Measurements from ENCODE around the gene MUC13.
A peak's percentile ranks its signal among the peaks of the same experiment; 100 is the strongest.

The MUC13 gene

DNA sequence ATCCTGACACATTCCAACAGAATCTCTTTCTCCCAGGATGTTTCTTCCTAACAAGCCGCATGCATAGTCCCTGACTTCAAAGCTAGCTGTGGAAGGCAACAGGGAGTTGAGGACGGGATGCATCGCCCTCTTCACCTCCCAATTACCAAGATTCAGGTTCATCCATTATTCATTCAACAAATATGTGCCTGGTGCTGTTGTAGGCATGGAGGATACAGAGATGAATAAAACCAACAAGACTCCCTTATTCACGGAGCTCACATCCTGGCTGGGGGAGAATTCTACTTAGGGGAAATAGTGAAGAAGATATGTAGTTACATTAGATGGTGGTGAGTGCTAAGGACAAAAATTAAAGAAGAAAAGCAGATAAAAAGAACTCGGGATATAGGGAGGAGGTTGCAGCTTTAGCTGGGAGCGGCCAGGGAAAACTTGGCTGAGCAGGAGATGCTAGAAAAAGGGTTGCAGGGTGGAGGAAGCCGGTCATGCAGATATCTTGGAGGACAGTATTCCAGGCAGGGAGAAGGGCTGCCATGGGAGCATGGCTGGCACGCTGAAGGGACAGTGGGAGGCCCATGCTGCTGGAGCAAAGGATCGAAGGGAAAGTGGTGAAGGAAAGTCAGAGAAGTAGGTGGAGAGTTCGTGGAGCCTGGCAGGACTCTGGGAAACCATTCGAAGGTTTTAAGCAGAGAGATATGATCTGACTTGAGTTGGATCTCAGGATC is 52.4 kb downstream of the MUC13 start:
- TF ChIP-seq NFIC (IDR thresholded peaks at IDR 0.05) = no peak
- TF ChIP-seq EP300 (IDR thresholded peaks at IDR 0.05; ENCODE audit: borderline replicate concordance) = no peak
- no peak for TF ChIP-seq TCF12 (IDR thresholded peaks at IDR 0.05; ENCODE audit: low read depth)
- TF ChIP-seq RAD21 (IDR thresholded peaks at IDR 0.05; ENCODE audit: low read depth) = no peak
- TF ChIP-seq TAF1 (IDR thresholded peaks at IDR 0.05; ENCODE audit: low read depth) = no peak
- no peak for TF ChIP-seq ZBTB7A (IDR thresholded peaks at IDR 0.05; ENCODE audit: low read depth)
- TF ChIP-seq MAX (IDR thresholded peaks at IDR 0.05) = no peak

DNA sequence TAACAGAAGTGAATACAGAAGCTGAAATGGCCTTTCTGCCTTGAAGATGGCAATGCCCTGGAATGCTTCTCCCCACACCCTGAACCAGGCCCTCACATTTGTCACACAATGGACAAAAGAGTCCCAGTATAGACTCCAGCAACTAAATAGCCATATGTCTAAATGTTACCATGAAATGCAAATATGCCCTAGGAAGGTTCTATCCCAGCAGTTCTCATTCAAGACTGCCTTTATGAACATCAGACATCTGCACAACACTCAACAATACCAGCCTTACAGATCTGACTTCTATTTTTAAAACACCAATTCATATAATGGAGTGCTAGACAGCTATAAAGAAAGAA is 55.2 kb downstream of the MUC13 start:
- no peak for TF ChIP-seq TCF12 (IDR thresholded peaks at IDR 0.05; ENCODE audit: low read depth)
- no peak for TF ChIP-seq NFIC (IDR thresholded peaks at IDR 0.05)
- no peak for TF ChIP-seq ZBTB7A (IDR thresholded peaks at IDR 0.05; ENCODE audit: low read depth)
- no peak for TF ChIP-seq TAF1 (IDR thresholded peaks at IDR 0.05; ENCODE audit: low read depth)
- TF ChIP-seq, protein P1, sequence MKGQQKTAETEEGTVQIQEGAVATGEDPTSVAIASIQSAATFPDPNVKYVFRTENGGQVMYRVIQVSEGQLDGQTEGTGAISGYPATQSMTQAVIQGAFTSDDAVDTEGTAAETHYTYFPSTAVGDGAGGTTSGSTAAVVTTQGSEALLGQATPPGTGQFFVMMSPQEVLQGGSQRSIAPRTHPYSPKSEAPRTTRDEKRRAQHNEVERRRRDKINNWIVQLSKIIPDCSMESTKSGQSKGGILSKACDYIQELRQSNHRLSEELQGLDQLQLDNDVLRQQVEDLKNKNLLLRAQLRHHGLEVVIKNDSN (IDR thresholded peaks at IDR 0.05) = no peak
- no peak for TF ChIP-seq RAD21 (IDR thresholded peaks at IDR 0.05; ENCODE audit: low read depth)
- no peak for TF ChIP-seq EGR1 (IDR thresholded peaks at IDR 0.05)
- no peak for TF ChIP-seq CEBPB (IDR thresholded peaks at IDR 0.05)

DNA sequence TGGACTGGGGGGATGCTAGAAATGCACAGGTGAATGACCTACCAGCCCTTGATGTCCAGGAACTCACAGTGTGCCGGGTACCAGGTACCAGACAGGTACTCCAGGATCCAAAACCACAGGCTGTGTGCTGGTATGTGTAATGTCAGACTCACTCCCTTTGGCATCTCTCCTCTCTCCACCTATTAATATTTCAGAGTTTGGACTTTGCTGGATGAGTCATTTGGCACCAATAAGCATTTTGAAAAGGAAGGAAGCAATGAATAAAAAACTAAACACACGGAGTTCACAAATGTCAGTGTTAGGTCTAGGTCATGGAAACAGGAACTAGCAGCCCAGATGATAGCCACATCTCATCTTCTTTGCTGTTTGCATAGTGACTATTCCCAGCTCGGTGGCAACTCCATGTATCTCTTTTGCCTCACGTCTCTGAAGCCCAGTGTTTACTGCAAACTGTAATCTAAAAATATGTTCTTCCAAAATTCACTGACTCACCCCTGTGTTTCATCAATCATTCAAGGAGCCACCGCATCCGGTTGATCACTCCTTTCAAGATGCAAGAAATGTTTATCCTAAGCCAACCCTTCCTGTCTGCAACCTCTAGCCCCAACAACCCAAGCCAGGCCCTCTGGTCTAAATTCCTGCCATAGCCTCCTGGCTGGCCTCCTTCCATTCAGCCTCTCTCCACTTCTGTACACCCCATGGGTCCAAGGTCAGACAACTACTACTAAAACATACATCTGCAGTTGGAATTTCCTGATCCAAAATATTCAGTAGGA is 55.8 kb downstream of the MUC13 start:
- TF ChIP-seq FOXM1 (IDR thresholded peaks at IDR 0.05; ENCODE audit: borderline replicate concordance, low read depth) = no peak
- TF ChIP-seq NFIC (IDR thresholded peaks at IDR 0.05) = peak; percentile 55

GRCh38 chr3:124877674-124878073 is 56.9 kb downstream of the MUC13 start:
- TF ChIP-seq ZBTB7A (IDR thresholded peaks at IDR 0.05; ENCODE audit: low read depth) (no peak), RAD21 (IDR thresholded peaks at IDR 0.05; ENCODE audit: low read depth) (no peak), CREB1 (IDR thresholded peaks at IDR 0.05; ENCODE audit: low read depth) (no peak), TAF1 (IDR thresholded peaks at IDR 0.05; ENCODE audit: low read depth) (no peak), MAX (IDR thresholded peaks at IDR 0.05) (no peak)

DNA sequence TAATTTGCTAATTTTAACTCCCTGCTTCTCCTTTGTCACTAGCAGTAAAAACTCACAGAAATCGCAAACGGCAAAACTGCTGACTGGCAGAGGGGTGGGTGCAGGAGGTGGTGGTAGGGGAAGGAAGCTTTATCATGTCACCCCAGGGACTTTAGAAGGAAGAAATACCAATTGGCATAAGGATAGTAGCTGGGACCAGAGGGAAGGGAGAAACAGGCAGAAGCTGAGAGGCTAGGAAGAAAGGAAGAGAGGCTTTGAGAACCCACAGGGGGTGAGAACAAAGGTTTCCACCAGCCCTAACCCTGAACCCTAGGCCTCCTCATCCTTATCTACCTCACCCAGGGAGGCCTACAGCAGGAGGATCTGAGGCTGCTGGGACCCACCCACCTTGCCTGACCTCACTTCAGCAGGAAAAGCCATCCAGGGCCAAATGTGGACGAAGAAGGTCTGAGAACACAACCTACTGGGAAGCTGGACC is 58.1 kb downstream of the MUC13 start:
- TF ChIP-seq YY1 (IDR thresholded peaks at IDR 0.05; ENCODE audit: low read depth) = no peak
- no peak for TF ChIP-seq CREB1 (IDR thresholded peaks at IDR 0.05; ENCODE audit: low read depth)
- no peak for TF ChIP-seq EP300 (IDR thresholded peaks at IDR 0.05; ENCODE audit: borderline replicate concordance)
- TF ChIP-seq CEBPB (IDR thresholded peaks at IDR 0.05) = no peak
- TF ChIP-seq, protein P2, sequence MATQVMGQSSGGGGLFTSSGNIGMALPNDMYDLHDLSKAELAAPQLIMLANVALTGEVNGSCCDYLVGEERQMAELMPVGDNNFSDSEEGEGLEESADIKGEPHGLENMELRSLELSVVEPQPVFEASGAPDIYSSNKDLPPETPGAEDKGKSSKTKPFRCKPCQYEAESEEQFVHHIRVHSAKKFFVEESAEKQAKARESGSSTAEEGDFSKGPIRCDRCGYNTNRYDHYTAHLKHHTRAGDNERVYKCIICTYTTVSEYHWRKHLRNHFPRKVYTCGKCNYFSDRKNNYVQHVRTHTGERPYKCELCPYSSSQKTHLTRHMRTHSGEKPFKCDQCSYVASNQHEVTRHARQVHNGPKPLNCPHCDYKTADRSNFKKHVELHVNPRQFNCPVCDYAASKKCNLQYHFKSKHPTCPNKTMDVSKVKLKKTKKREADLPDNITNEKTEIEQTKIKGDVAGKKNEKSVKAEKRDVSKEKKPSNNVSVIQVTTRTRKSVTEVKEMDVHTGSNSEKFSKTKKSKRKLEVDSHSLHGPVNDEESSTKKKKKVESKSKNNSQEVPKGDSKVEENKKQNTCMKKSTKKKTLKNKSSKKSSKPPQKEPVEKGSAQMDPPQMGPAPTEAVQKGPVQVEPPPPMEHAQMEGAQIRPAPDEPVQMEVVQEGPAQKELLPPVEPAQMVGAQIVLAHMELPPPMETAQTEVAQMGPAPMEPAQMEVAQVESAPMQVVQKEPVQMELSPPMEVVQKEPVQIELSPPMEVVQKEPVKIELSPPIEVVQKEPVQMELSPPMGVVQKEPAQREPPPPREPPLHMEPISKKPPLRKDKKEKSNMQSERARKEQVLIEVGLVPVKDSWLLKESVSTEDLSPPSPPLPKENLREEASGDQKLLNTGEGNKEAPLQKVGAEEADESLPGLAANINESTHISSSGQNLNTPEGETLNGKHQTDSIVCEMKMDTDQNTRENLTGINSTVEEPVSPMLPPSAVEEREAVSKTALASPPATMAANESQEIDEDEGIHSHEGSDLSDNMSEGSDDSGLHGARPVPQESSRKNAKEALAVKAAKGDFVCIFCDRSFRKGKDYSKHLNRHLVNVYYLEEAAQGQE (IDR thresholded peaks at IDR 0.05; ENCODE audit: low read depth) = no peak
- TF ChIP-seq FOXM1 (IDR thresholded peaks at IDR 0.05; ENCODE audit: borderline replicate concordance, low read depth) = no peak
- TF ChIP-seq NFIC (IDR thresholded peaks at IDR 0.05) = no peak
- no peak for TF ChIP-seq TEAD4 (IDR thresholded peaks at IDR 0.05)
- TF ChIP-seq TCF12 (IDR thresholded peaks at IDR 0.05; ENCODE audit: low read depth) = no peak
- TF ChIP-seq ZBTB7A (IDR thresholded peaks at IDR 0.05; ENCODE audit: low read depth) = no peak
- TF ChIP-seq, protein P1 (IDR thresholded peaks at IDR 0.05) = no peak
- no peak for TF ChIP-seq RAD21 (IDR thresholded peaks at IDR 0.05; ENCODE audit: low read depth)
- no peak for TF ChIP-seq TAF1 (IDR thresholded peaks at IDR 0.05; ENCODE audit: low read depth)
- TF ChIP-seq MAX (IDR thresholded peaks at IDR 0.05) = no peak
- no peak for TF ChIP-seq EGR1 (IDR thresholded peaks at IDR 0.05)

DNA sequence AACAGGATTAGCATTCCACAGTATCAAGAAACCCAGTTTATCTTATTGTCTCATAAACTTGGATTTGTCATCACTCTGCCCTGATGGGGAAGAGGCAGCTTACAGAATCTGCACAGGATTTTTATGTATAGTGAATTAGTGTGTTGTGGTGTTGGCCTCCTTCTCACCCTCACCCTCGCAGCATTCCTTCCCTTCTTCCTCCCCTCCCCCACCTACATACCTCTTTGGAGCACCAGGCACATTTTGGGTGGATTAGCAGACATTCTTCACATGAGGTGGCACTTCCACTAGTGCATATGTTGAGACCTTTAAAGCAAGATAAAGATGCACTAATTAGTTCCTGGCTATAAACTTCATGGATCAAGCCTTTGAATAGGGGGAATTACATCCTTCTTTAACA is 61.3 kb downstream of the MUC13 start:
- TF ChIP-seq NFIC (IDR thresholded peaks at IDR 0.05) = no peak
- no peak for TF ChIP-seq RAD21 (IDR thresholded peaks at IDR 0.05; ENCODE audit: low read depth)
- no peak for TF ChIP-seq MAX (IDR thresholded peaks at IDR 0.05)
- TF ChIP-seq TCF12 (IDR thresholded peaks at IDR 0.05; ENCODE audit: low read depth) = no peak
- no peak for TF ChIP-seq EGR1 (IDR thresholded peaks at IDR 0.05)
- TF ChIP-seq CREB1 (IDR thresholded peaks at IDR 0.05; ENCODE audit: low read depth) = no peak
- TF ChIP-seq, protein P2 (IDR thresholded peaks at IDR 0.05; ENCODE audit: low read depth) = no peak
- no peak for TF ChIP-seq FOXM1 (IDR thresholded peaks at IDR 0.05; ENCODE audit: borderline replicate concordance, low read depth)
- TF ChIP-seq TAF1 (IDR thresholded peaks at IDR 0.05; ENCODE audit: low read depth) = no peak
- no peak for TF ChIP-seq CEBPB (IDR thresholded peaks at IDR 0.05)
- no peak for TF ChIP-seq TEAD4 (IDR thresholded peaks at IDR 0.05)
- TF ChIP-seq, protein P1 (IDR thresholded peaks at IDR 0.05) = no peak
- TF ChIP-seq ZBTB7A (IDR thresholded peaks at IDR 0.05; ENCODE audit: low read depth) = no peak

Data from Ishikawa (cell line).